ENCODE data around the gene NAA20.
"Not testable (repeated sequence)": the region's sequence is repeated elsewhere in the genome, so short reads cannot be mapped to it uniquely, and the experiment has no call there.

The NAA20 gene

DNA sequence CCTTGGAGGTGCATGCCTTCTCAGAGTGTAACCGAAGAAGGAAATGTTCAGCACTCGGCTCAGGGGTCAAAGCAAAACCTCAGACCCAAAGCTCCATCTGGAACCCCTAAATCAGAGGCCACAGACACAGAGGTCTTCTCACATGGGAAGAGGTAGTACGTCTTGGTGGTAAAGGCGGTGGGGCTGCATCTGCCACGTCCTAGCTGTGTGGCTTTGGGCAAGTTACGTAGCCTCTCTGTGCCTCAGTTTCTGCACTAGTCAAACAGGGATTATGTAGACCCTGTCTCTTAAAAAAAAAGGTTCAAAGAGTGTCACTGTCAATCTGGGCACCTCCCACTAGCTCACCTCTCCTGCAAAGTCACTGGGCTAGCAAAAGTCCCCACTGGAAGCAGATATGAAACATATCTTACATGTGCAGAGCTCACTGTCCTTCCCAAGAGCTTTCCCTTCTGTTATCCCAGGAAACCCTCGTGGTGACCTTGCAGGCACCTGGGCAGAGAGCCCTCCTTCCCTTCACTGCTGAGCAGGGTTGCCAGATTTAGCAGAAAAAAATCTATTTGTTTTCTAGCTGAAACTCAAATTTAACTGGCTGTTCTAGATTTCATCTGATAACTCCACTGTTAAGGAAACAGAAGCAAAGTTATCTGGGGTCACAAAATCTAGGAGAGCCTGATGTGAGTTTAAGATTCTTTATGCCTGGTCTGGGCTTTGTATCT lies 18.0 kb upstream of the NAA20 start:
- H3K4me3 ChIP-seq (ENCODE audit: insufficient read length, low read depth): no peak overlapping the region

DNA sequence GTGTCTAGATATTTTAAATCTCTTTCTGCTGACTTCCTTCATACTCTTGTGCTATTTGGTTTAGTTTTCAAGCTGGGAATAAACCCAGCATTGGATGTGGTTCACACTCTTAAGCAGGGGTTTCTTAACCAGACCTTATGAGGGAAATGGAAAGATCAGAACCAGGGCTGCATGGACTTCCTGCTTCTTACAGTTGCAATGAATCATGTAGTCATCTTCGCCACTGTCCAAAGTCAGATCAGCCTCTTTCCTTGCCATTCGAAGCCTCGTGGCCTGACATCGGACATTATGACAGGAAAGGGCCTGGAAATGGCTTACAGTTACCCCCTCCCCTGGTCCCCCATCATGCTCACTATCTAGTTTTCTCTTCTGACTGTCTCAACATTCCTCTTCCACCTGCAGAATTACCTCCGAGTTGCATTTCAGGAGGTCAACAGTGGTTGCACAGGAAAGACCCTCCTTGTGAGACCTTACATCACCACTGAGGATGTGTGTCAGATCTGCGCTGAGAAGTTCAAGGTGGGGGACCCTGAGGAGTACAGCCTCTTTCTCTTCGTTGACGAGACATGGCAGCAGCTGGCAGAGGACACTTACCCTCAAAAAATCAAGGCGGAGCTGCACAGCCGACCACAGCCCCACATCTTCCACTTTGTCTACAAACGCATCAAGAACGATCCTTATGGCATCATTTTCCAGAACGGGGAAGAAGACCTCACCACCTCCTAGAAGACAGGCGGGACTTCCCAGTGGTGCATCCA lies 16.8 kb upstream of the NAA20 start:
- TF ChIP-seq ZNF274 (IDR thresholded peaks at IDR 0.05; ENCODE audit: low read depth, low read length) (no peak), SUZ12 (IDR thresholded peaks at IDR 0.05; ENCODE audit: extremely low read depth, insufficient read depth, insufficient read length) (no peak), YY1 (IDR thresholded peaks at IDR 0.05; ENCODE audit: insufficient read depth, insufficient read length) (no peak)
- no peaks in the 10 kb centered on the region for H3K4me1 ChIP-seq (ENCODE audit: insufficient read depth, insufficient read length)
- H3K4me3 ChIP-seq (ENCODE audit: insufficient read length, low read depth): no peak overlapping the region
- H3K9ac ChIP-seq (ENCODE audit: insufficient read length, low read depth): no peak overlapping the region
- no peaks in the 10 kb centered on the region for H3K27me3 ChIP-seq (ENCODE audit: insufficient read depth, insufficient read length)
- H3K9me3 ChIP-seq (ENCODE audit: insufficient read depth, low read length): no peaks in the 10 kb centered on the region
- DNase-seq (ENCODE audit: low read depth, low spot score): no peak
- peaks cover 5% of the 10 kb centered on the region for H3K36me3 ChIP-seq (ENCODE audit: insufficient read depth, insufficient read length, low read length)

More for the DNA sequence above, 18.0 kb upstream of the NAA20 start:
- peaks cover 5% of the 10 kb centered on the region for H3K36me3 ChIP-seq (ENCODE audit: insufficient read depth, insufficient read length, low read length)
- TF ChIP-seq ZNF274 (IDR thresholded peaks at IDR 0.05; ENCODE audit: low read depth, low read length): no peak
- TF ChIP-seq YY1 (IDR thresholded peaks at IDR 0.05; ENCODE audit: insufficient read depth, insufficient read length): no peak
- TF ChIP-seq SUZ12 (IDR thresholded peaks at IDR 0.05; ENCODE audit: extremely low read depth, insufficient read depth, insufficient read length): no peak
- no peaks in the 10 kb centered on the region for H3K27me3 ChIP-seq (ENCODE audit: insufficient read depth, insufficient read length)
- DNase-seq (ENCODE audit: low read depth, low spot score): no peak
- H3K9me3 ChIP-seq (ENCODE audit: insufficient read depth, low read length): no peaks in the 10 kb centered on the region
- no peak overlapping the region for H3K9ac ChIP-seq (ENCODE audit: insufficient read length, low read depth)
- H3K4me1 ChIP-seq (ENCODE audit: insufficient read depth, insufficient read length): peaks cover under 1% of the 10 kb centered on the region

DNA sequence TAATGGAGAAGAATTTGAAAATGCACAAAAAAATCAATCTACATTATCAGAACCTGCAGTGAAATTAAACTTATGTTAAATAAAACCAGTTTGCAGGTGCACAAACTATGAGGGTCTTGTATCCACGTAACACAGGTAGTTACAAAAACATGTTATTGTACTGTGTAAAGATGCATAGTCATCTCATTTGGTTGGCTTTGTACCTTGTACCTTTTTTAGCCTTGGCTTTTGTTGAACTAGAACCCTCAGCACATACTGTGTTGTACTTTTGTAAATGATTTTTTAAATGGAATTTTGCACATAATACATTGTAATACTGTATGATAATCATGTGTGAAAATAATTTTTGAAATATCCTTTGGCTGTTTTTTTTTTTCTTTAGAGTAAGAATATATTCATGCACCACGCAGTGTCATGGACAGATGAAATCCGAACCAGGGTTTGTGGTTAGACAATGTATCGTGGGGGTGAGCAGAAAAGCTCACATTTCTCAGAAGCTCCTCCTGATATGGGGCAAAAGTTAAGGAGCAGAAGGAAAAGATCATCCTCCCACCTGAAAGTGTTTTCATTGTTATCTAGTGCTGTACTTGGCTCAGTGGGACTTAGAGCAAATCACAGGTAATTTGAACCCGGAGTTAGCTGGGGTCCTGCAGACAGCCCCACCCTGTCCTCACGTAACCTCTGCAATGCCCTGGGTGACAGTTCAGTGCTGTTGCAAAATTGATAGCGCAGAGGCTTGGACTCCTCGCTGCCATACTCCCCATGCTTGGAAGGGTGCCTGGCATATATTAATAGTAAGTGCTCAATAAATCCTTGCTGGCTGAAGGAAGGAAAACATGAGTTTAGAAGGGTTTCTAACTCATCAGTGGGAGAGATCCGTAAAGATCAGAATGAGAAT lies 14.8 kb upstream of the NAA20 start:
- Histone ChIP-seq H3K36me3 (ENCODE audit: insufficient read depth, insufficient read length, low read length) (peaks cover 5% of the 10 kb centered on the region), H3K27me3 (ENCODE audit: insufficient read depth, insufficient read length) (no peaks in the 10 kb centered on the region), H3K9ac (ENCODE audit: insufficient read length, low read depth) (no peak overlapping the region), H3K9me3 (ENCODE audit: insufficient read depth, low read length) (no peaks in the 10 kb centered on the region), H3K4me1 (ENCODE audit: insufficient read depth, insufficient read length) (no peaks in the 10 kb centered on the region), H3K4me3 (ENCODE audit: insufficient read length, low read depth) (no peak overlapping the region)
- no peak for TF ChIP-seq SUZ12 (IDR thresholded peaks at IDR 0.05; ENCODE audit: extremely low read depth, insufficient read depth, insufficient read length)
- no peak for TF ChIP-seq ZNF274 (IDR thresholded peaks at IDR 0.05; ENCODE audit: low read depth, low read length)
- TF ChIP-seq YY1 (IDR thresholded peaks at IDR 0.05; ENCODE audit: insufficient read depth, insufficient read length): no peak
- no peak for DNase-seq (ENCODE audit: low read depth, low spot score)

DNA sequence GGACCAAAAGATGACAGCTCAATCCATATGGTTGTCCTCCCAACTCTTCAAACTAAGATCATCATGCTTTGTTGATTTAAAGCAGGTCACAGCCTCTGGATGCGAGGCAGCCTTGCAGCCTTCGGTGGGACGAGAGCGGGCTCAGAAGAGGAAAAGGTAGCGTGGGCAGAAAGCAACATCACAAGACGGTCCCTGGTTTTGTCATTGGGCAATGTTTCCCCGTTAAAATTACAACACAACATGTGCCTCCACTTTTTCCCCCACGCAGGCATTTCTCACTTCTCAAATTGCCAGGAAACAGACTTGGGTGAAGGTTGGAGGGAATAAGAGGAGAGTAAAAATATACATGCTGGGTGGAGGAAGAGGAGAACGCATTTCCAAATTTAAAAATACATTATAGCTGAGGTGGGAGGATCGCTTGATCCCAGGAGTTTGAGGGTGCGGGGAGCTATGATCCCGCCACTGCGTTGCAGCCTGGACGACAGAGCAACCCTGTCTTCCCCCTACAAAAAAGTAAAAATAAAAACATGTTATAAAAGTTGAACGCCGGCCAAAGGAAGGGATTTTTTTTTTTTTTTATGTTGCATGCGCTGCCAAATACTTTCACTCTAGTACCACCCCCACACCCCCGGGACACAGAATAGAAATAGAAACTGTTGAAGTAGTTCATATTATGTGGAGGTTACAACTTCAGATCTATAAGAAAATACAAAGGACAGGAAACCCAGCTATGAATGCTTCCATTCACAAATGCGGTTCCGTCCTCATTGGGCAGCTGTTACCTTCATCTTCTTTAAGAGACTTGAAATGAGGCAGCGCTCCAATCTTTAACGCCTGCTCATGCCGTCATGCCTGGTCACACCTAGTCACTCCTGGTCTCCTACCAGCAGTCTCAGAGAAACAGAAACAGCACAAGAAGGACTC lies 13.9 kb upstream of the NAA20 start:
- DNase-seq (ENCODE audit: low read depth, low spot score): no peak
- H3K4me1 ChIP-seq (ENCODE audit: insufficient read depth, insufficient read length): no peaks in the 10 kb centered on the region
- no peaks in the 10 kb centered on the region for H3K27me3 ChIP-seq (ENCODE audit: insufficient read depth, insufficient read length)
- H3K4me3 ChIP-seq (ENCODE audit: insufficient read length, low read depth): no peak overlapping the region
- TF ChIP-seq YY1 (IDR thresholded peaks at IDR 0.05; ENCODE audit: insufficient read depth, insufficient read length) (no peak), SUZ12 (IDR thresholded peaks at IDR 0.05; ENCODE audit: extremely low read depth, insufficient read depth, insufficient read length) (no peak), ZNF274 (IDR thresholded peaks at IDR 0.05; ENCODE audit: low read depth, low read length) (no peak)
- H3K36me3 ChIP-seq (ENCODE audit: insufficient read depth, insufficient read length, low read length): peaks cover 5% of the 10 kb centered on the region
- no peak overlapping the region for H3K9ac ChIP-seq (ENCODE audit: insufficient read length, low read depth)
- H3K9me3 ChIP-seq (ENCODE audit: insufficient read depth, low read length): no peaks in the 10 kb centered on the region

DNA sequence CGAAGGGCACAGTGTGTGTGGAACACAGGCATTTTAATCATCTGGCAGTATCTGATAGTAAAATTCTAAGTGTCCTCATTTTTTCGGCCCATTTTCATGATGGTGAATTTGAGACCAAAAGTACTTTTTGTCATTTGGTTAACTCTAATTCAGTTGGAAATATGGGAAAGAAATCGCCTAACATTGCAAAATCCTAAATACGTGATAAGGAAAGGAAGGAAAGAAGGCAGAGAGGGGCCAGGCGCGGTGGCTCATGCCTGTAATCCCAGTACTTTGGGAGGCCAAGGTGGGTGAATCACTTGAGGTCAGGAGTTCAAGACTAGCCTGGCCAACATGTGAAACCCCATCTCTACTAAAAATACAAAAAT lies 13.2 kb upstream of the NAA20 start:
- not testable (repeated sequence) for H3K9ac ChIP-seq (ENCODE audit: insufficient read length, low read depth); H3K36me3 ChIP-seq (ENCODE audit: insufficient read depth, insufficient read length, low read length); H3K4me1 ChIP-seq (ENCODE audit: insufficient read depth, insufficient read length); H3K27me3 ChIP-seq (ENCODE audit: insufficient read depth, insufficient read length); DNase-seq (ENCODE audit: low read depth, low spot score); H3K9me3 ChIP-seq (ENCODE audit: insufficient read depth, low read length); H3K4me3 ChIP-seq (ENCODE audit: insufficient read length, low read depth)

DNA sequence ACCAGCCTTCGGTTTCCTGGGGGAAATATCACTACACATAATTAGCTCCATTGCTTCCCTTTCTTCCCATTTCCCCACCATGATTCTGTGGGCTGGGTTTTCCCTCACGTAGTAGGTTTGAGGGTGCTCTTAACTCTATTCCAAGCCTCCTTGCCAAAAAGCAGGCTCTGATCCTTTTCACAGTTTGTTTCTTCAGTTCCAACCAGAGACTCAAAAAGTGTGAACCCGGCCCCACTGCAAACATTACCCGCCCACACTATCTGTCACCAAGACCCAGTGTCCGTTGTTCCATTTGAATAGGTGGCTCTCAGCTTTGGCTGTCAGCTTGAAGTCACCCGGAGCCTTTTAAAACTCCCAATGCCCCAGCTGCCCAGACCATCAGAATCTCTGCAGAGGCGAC lies 11.8 kb upstream of the NAA20 start:
- H3K4me3 ChIP-seq (ENCODE audit: insufficient read length, low read depth): no peak overlapping the region
- no peak for DNase-seq (ENCODE audit: low read depth, low spot score)
- H3K9me3 ChIP-seq (ENCODE audit: insufficient read depth, low read length): no peaks in the 10 kb centered on the region
- no peak overlapping the region for H3K9ac ChIP-seq (ENCODE audit: insufficient read length, low read depth)
- peaks cover 5% of the 10 kb centered on the region for H3K36me3 ChIP-seq (ENCODE audit: insufficient read depth, insufficient read length, low read length)
- no peak for TF ChIP-seq ZNF274 (IDR thresholded peaks at IDR 0.05; ENCODE audit: low read depth, low read length)
- no peak for TF ChIP-seq YY1 (IDR thresholded peaks at IDR 0.05; ENCODE audit: insufficient read depth, insufficient read length)
- no peak for TF ChIP-seq SUZ12 (IDR thresholded peaks at IDR 0.05; ENCODE audit: extremely low read depth, insufficient read depth, insufficient read length)
- H3K27me3 ChIP-seq (ENCODE audit: insufficient read depth, insufficient read length): no peaks in the 10 kb centered on the region
- peaks cover 4% of the 10 kb centered on the region for H3K4me1 ChIP-seq (ENCODE audit: insufficient read depth, insufficient read length)
